ENCODE data around the gene C12orf60. TPM values are rescaled to one million over a fixed set of nuclear protein-coding genes. Genes with fewer than 3 reads are reported as not detected.
A peak's percentile ranks its signal among the peaks of the same experiment; 100 is the strongest.

C12orf60 gene
- total RNA-seq, 6 experiments from 2014 or later, result 0.38 to 0.83 (median 0.64) TPM

- peak overlapping the region; percentile 77 for H3K27ac Mint-ChIP-seq
- H3K9me3 Mint-ChIP-seq, result no peaks in the 10 kb centered on the region
- 0 out of 2 replicates have a peak, but pooled peaks cover 4% of the 10 kb centered on the region for H3K36me3 Mint-ChIP-seq (ENCODE audit: low read depth)
- no peaks in the 10 kb centered on the region for H3K27me3 Mint-ChIP-seq (ENCODE audit: insufficient read depth)
- no peak for TF ChIP-seq CTCF (IDR thresholded peaks at IDR 0.05)
- peak overlapping the region; percentile 85 for H3K4me3 Mint-ChIP-seq
- DNase-seq, result no peak
- peaks cover 48% of the 10 kb centered on the region for H3K4me1 Mint-ChIP-seq (ENCODE audit: low read depth)
Observed at GRCh38 chr12:14780859-14781258, 22.6 kb upstream of the C12orf60 start.

GRCh38 chr12:14781563-14781962 is 21.9 kb upstream of the C12orf60 start:
- H3K27ac Mint-ChIP-seq, result peak overlapping the region; percentile 77
- H3K27me3 Mint-ChIP-seq (ENCODE audit: insufficient read depth), result no peaks in the 10 kb centered on the region
- no peaks in the 10 kb centered on the region for H3K36me3 Mint-ChIP-seq (ENCODE audit: low read depth)
- H3K9me3 Mint-ChIP-seq, result no peaks in the 10 kb centered on the region
- peaks cover 41% of the 10 kb centered on the region for H3K4me1 Mint-ChIP-seq (ENCODE audit: low read depth)
- peak overlapping the region; percentile 21; the same call in 1 of the 2 replicates for H3K4me3 Mint-ChIP-seq
- TF ChIP-seq CTCF (IDR thresholded peaks at IDR 0.05), result no peak
- no peak for DNase-seq

GRCh38 chr12:14782756-14783155 is 20.7 kb upstream of the C12orf60 start:
- Mint-ChIP-seq H3K4me3 (no peak overlapping the region), H3K36me3 (ENCODE audit: low read depth) (peaks cover 5% of the 10 kb centered on the region; the same call in 1 of the 2 replicates), H3K27me3 (ENCODE audit: insufficient read depth) (no peaks in the 10 kb centered on the region), H3K9me3 (no peaks in the 10 kb centered on the region), H3K27ac (no peak overlapping the region), H3K4me1 (ENCODE audit: low read depth) (peaks cover 29% of the 10 kb centered on the region)
- no peak for TF ChIP-seq CTCF (IDR thresholded peaks at IDR 0.05)
- no peak for DNase-seq

GRCh38 chr12:14784471-14784870 is 19.0 kb upstream of the C12orf60 start:
- no peak for DNase-seq
- Mint-ChIP-seq H3K9me3 (no peaks in the 10 kb centered on the region), H3K36me3 (ENCODE audit: low read depth) (peaks cover 14% of the 10 kb centered on the region), H3K27ac (no peak overlapping the region), H3K4me1 (ENCODE audit: low read depth) (peaks cover 23% of the 10 kb centered on the region), H3K27me3 (ENCODE audit: insufficient read depth) (no peaks in the 10 kb centered on the region), H3K4me3 (no peak overlapping the region)
- no peak for TF ChIP-seq CTCF (IDR thresholded peaks at IDR 0.05)

GRCh38 chr12:14785568-14785967 is 17.9 kb upstream of the C12orf60 start:
- H3K9me3 Mint-ChIP-seq, result no peaks in the 10 kb centered on the region
- no peak for TF ChIP-seq CTCF (IDR thresholded peaks at IDR 0.05)
- peaks cover 12% of the 10 kb centered on the region for H3K4me1 Mint-ChIP-seq (ENCODE audit: low read depth)
- H3K27ac Mint-ChIP-seq, result no peak overlapping the region
- H3K4me3 Mint-ChIP-seq, result no peak overlapping the region
- peaks cover 21% of the 10 kb centered on the region for H3K36me3 Mint-ChIP-seq (ENCODE audit: low read depth)
- no peak for DNase-seq
- no peaks in the 10 kb centered on the region for H3K27me3 Mint-ChIP-seq (ENCODE audit: insufficient read depth)

- Mint-ChIP-seq H3K9me3 (no peaks in the 10 kb centered on the region), H3K27me3 (ENCODE audit: insufficient read depth) (peaks cover 1% of the 10 kb centered on the region; the same call in 1 of the 2 replicates), H3K36me3 (ENCODE audit: low read depth) (peaks cover 29% of the 10 kb centered on the region), H3K4me1 (ENCODE audit: low read depth) (no peaks in the 10 kb centered on the region), H3K27ac (no peak overlapping the region), H3K4me3 (no peak overlapping the region)
- no peak for TF ChIP-seq CTCF (IDR thresholded peaks at IDR 0.05)
- no peak for DNase-seq
Observed at GRCh38 chr12:14795028-14795448, 8.4 kb upstream of the C12orf60 start.

Measured in HFFc6 (cell line).